HL-60 (cell line): ENCODE measurements around the gene SYTL2.

Experiments used
- DNase-seq, 2 experiments: peaks; one replicate each; pipeline ENCODE4 v3.0.0-alpha.2; 2010 to 2020; ENCODE audit warnings: low read depth in 1 of 2, low spot score in 1 of 2
- H3K27ac ChIP-seq: fragments of 250-450 bp; sonication (Bioruptor Pico); replicated peaks from 2 replicates; pipeline ENCODE4 v1.5.1; 2020; ENCODE audit warnings: mild to moderate bottlenecking, moderate library complexity
- H3K27me3 ChIP-seq: fragments of 250-450 bp; sonication (Bioruptor Pico); 2 replicates; pipeline ENCODE4 v1.5.1; 2021; ENCODE audit warnings: mild to moderate bottlenecking, moderate library complexity; ENCODE audit not compliant: insufficient read depth, poor library complexity, severe bottlenecking
- H3K4me3 ChIP-seq: replicated peaks from 2 replicates; pipeline ENCODE4 v1.5.1; 2011; ENCODE audit warnings: mild to moderate bottlenecking, control low read depth, low read length; ENCODE audit not compliant: insufficient read depth
- CTCF ChIP-seq: IDR thresholded peaks from one replicate; pipeline ENCODE4 v1.5.1; 2011; ENCODE audit warnings: low read length, control low read depth, inconsistent platforms; ENCODE audit not compliant: insufficient read depth
- GABPA ChIP-seq: IDR thresholded peaks from 2 replicates; pipeline ENCODE4 v1.6.1; 2012; ENCODE audit warnings: low read depth
- POLR2AphosphoS5 ChIP-seq: IDR thresholded peaks from 2 replicates; pipeline ENCODE4 v1.6.1; 2012; ENCODE audit warnings: low read depth
- SPI1 ChIP-seq: IDR thresholded peaks from 2 replicates; pipeline ENCODE4 v1.6.1; 2012; ENCODE audit warnings: low read depth, mild to moderate bottlenecking, borderline replicate concordance
- TF ChIP-seq, protein P1 (sequence below): IDR thresholded peaks from 2 replicates; pipeline ENCODE4 v1.6.1; 2012; ENCODE audit warnings: low read depth; ENCODE audit not compliant: insufficient replicate concordance

Gene SYTL2

GRCh38 chr11:85772695-85773094 is 38.2 kb downstream of the SYTL2 start:
- Histone ChIP-seq H3K27me3 (no peaks in the 10 kb centered on the region), H3K27ac (no peak overlapping the region), H3K4me3 (no peak overlapping the region)
- DNase-seq, result no peak
- TF ChIP-seq SPI1, result no peak
- no peak for TF ChIP-seq GABPA
- TF ChIP-seq, protein P1, sequence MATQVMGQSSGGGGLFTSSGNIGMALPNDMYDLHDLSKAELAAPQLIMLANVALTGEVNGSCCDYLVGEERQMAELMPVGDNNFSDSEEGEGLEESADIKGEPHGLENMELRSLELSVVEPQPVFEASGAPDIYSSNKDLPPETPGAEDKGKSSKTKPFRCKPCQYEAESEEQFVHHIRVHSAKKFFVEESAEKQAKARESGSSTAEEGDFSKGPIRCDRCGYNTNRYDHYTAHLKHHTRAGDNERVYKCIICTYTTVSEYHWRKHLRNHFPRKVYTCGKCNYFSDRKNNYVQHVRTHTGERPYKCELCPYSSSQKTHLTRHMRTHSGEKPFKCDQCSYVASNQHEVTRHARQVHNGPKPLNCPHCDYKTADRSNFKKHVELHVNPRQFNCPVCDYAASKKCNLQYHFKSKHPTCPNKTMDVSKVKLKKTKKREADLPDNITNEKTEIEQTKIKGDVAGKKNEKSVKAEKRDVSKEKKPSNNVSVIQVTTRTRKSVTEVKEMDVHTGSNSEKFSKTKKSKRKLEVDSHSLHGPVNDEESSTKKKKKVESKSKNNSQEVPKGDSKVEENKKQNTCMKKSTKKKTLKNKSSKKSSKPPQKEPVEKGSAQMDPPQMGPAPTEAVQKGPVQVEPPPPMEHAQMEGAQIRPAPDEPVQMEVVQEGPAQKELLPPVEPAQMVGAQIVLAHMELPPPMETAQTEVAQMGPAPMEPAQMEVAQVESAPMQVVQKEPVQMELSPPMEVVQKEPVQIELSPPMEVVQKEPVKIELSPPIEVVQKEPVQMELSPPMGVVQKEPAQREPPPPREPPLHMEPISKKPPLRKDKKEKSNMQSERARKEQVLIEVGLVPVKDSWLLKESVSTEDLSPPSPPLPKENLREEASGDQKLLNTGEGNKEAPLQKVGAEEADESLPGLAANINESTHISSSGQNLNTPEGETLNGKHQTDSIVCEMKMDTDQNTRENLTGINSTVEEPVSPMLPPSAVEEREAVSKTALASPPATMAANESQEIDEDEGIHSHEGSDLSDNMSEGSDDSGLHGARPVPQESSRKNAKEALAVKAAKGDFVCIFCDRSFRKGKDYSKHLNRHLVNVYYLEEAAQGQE, result no peak
- TF ChIP-seq CTCF, result no peak
- no peak for TF ChIP-seq POLR2AphosphoS5

- no peak for DNase-seq
- H3K27ac ChIP-seq, result no peak overlapping the region
- no peaks in the 10 kb centered on the region for H3K27me3 ChIP-seq
- TF ChIP-seq GABPA, result no peak
- TF ChIP-seq, protein P1, result no peak
- TF ChIP-seq CTCF, result no peak
- TF ChIP-seq POLR2AphosphoS5, result no peak
- no peak for TF ChIP-seq SPI1
- H3K4me3 ChIP-seq, result no peak overlapping the region
These were observed 39.4 kb downstream of the SYTL2 start for GRCh38 chr11:85771568-85771967.

- Histone ChIP-seq H3K4me3 (no peak overlapping the region), H3K27me3 (no peaks in the 10 kb centered on the region), H3K27ac (no peak overlapping the region)
- TF ChIP-seq GABPA (no peak), CTCF (no peak), SPI1 (no peak), POLR2AphosphoS5 (no peak)
- TF ChIP-seq, protein P1, result no peak
- DNase-seq, result no peak
These were observed 41.2 kb downstream of the SYTL2 start for GRCh38 chr11:85769771-85770170.
